Stimulated activated CD4-positive, alpha-beta T cell treated with anti-CD3 and anti-CD28 coated beads, TNF-alpha, amount 100 ng/mL, for 4 hours (primary cell): ENCODE measurements around the gene UBE3D.
"Not testable (repeated sequence)": the region's sequence is repeated elsewhere in the genome, so short reads cannot be mapped to it uniquely, and the experiment has no call there.

Source experiments
- DNase-seq, 3 experiments: peaks; one replicate each; pipeline ENCODE4 v3.0.0-alpha.2; 2020; ENCODE audit warnings: low read depth in 3 of 3

The UBE3D gene

DNA sequence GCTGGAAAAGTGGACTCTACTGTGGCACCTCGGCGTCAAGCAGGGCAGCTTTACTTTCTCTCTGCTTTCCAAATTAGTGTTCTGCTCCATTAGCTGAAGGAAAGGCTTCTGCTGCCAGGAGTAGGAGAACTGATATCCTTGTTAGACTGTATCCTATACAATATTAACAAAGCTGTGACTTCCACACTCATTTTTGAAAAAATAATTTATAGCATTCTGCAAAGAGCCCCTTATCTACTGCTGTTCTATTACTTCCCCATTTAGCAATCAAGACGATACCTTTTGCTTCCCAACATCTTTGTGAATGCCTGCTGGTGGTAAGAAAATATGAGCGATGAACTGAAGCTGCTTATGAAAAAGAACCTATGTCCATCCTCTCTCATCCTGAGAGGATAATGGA, 151.1 kb downstream of the UBE3D start:
- no peak for DNase-seq

DNA sequence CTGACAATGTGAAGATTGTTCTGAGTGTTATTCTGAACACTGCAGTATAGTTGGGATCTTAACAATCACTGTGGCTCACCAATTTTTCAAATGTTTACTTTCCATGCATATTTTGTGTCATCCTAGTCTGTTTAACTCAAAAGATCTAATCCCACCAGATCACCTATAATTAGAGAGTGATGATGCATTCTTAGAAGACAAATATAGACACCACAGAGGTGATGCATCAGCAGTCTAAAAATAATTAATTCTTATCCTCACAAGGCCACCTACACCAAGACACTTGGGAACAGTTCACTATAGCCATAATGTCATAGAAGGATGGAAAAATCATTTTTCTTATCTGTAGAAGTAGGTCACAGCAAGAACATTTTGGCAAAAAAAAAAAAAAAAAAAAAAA, 154.8 kb downstream of the UBE3D start:
- no peak for DNase-seq

DNA sequence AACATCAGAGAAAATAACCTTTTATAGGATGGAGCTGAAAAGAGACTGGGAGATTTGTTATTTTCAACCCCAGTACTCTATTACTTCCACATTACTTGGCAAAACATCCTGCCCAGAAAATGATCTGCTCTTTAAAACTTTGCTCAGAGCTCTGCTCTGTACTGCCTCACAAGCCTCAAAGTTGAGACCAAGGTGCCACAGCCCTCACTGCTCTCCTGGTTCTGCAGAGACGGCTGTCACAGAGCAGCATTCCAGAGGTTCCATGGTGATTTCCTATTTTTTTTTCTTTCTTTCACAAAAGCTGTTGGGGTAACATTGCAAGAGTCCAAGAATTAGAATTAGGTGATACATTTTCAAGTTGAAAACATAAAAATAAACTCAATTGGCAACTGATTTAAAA, 155.2 kb downstream of the UBE3D start:
- DNase-seq: no peak

DNA sequence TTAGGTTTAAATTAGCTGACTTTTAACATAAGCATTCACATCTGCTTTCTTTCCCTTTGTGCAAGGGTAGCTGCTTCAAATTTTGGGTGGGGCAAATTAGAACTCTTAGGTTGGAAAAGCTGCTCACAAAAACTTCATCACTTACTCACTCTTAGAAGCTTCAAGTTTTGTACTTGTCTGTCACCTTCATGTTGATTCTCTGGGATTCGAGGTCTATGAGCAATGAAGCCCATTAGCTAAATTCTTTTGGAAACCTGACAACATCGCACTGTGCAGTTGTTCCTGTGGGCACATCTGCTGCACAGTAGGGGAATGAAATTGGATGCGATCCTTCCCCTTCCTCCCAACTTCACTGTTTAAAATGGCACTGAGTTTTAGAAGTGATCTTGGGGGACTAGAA, 156.1 kb downstream of the UBE3D start:
- no peak for DNase-seq

DNA sequence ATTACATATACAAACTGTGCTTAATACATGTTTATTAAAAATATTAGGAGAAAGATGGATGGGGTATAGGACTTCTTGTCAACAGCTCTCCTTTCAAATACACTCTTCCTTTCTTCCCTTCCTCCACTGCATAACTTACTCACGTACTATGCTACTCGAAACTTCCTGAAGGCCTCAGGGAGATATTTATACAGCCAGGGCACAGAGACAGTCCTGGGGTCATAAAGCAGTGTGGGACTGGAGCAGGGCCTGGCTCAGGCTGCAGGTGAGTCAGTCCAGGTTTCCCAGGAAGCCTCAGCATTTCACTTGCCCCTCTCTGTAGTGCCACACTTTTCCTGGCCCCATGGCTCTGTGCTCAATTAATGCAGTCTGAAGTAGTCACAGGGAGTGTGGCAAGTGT, 157.0 kb downstream of the UBE3D start:
- no peak for DNase-seq

DNA sequence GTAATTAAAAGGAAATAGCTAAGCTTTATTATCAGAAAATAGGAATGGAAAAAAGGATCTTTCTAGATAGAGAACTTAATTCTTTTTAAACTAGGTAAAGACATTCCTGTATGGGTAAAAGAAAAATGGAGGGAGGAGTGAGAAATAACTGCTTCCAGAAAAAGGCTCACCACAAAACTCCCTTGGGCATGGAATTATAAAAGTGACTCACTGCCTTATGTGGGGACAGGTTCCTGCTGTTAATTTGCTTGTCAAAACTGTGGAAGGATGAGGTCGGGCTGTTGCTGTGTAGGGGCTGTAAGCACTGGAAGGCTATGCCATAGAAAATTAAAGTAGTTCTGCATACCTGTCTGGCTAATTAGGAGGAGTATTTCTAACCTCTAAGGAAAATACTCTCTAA, 158.7 kb downstream of the UBE3D start:
- no peak for DNase-seq

DNA sequence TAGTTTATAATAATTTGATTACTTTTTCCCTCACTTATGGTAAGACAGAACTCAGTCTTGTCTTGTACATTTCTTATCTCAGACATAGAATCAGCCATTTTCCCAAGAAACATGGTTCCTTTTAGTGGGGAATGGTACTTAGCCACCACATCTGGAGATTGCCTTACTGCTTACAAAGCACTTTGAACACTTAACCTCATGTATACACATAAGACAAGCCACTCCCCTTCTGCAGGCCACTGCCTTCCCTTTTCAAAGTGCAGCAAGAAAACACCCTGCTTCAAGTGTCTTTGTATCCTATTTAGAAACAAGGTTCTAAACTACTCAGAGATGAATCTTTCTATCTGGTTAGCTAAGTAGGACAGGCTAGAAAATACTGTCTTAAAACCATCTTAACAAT, 159.2 kb downstream of the UBE3D start:
- DNase-seq: no peak

DNA sequence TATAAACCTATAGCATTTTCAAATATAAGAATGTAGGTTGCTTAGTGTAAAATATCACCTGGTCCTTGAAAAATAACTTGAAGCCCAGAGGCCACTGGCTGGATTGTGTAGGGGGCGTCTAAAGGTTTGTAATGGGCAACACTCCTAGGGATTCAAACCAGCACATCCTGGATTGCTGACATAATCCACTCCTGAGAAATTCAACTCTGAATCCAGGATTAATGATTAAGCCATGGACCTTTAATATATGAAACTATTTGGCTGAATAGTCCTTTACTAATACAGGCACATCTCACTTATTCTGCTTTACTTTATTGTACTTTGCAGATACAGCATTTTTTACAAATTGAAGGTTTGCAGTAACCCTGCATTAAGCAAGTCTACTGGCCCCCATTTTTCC, 160.8 kb downstream of the UBE3D start:
- no peak for DNase-seq

DNA sequence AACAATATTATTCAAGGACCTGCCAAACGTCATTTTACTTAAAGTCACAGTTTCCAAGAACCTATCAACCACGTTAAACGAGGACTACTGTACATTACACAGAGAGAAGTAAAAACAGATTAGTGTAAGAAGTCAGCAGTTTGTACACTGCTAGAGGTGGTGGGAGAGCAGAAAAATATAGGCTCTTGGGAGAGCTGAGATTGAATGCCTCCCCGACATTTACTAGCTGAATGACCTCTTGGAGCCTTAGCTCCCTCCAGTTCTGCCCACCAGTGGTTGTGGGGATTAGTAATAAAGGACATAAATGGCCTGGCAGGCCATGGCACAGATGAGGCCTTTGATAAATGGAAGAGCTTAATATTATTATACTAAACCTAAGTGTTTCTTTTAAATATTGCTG, 161.4 kb downstream of the UBE3D start:
- DNase-seq: no peak

DNA sequence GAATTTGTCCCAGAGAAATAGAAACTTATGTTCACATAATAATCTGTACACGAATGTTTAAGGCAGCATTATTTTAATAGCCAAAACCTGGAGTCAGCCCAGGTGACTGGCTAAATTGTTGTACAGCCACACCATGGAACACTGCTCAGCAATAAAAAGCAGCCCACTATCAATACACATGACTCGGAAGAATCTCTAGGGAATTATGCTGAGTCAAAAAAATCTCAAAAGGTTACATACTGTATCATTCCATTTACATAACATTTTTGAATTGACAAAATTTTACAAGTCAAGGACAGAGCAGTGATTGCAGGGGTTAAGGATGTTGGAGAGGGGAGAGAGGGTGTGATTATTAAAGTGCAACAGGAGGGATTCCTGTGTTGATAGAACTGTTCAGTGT, 163.4 kb downstream of the UBE3D start:
- no peak for DNase-seq

DNA sequence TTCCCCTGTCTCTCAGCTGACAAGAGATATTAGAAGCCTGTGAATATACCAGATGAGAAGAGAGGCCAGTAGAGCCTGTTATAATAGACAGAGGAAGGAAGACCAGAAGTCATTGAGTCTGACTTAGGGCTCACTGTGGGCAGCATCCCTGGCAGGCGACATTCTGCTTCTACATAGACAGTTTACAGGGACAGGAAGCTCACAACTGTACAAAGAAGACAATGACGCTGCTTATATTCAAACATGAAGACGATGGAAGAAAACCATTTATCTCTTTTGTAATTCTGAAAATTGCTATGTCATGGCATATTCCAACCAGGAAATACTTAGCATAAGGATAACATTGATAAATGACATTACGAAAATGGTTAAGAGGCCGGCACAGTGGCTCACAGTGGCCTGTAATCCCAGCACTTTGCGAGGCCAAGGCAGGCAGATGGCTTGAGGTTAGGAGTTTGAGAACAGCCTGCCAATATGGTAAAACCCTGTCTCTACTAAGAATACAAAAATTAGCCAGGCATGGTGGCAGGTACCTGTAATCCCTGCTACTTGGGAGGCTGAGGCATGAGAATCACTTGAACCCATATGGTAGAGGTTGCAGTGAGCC, 170.9 kb downstream of the UBE3D start:
- DNase-seq: no peak

DNA sequence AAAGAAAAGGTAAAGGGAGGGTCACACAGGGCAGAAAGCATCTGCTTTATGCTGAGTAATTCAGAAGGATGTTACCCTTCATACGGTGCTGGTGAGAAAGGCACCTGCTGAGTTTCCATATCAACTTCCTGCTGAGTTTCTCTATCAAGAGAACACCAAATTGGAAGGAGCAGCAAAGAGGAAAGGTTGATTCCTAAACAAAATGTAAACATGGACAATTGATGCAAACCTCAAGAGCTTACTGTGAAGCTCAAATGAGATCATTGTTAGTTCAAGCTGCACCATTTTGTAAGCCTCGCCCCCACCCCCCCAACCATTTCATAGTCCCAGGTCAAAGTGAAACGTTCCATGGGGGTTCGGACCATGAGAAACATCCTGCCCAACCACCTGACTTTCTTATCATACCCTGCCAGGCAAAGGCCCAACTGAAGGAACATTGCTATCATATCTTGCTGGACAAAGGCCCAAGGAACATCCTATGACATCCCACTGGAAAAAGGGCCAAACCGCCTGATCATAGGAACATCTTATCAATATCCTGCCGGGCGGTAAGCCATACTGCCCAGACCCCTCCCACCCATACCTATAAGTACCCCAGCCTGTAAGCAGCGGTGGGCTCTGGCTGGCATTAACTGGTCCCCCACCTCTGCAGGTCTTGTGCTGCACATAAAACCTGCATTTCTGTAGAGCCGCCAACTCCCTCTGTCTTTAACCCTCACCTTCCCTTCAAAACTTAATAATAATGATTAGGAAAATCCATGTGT, 171.6 kb downstream of the UBE3D start:
- DNase-seq: no peak

DNA sequence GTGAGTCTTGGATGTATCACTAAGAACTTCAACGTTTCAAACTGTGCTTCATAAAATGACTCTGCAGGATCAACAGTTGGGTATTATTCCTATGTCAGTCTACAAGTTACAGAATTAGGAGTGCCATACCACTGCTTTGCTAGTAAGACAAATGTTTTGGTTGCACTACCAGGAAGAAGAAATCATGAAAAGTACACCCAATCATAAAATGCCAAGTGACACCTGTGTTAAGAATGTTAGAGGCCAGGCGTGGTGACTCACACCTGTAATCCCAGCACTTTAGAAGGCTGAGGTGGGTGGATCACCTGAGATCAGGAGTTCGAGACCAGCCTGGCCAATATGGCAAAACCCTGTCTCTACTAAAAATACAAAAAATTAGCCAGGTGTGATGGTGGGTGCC, 174.1 kb downstream of the UBE3D start:
- DNase-seq: not testable (repeated sequence)

DNA sequence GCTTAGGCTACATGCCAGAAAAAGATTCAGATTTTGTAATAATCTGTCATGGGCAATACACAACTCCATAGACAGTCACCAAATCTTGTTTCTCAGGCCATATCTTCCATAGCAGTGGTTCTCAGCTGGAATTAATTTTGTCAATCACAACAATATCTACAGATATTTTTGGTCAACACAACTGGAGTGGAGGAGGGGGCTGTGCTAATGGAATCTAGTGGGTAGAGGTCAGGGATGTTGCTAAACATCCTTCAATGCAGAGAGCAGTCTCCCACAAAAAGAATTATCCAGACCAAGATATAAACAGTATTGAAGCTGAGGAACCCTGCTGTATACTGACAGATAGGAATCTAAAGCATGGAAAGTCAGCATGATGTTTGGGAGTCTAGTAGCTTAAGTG, 174.6 kb downstream of the UBE3D start:
- no peak for DNase-seq

DNA sequence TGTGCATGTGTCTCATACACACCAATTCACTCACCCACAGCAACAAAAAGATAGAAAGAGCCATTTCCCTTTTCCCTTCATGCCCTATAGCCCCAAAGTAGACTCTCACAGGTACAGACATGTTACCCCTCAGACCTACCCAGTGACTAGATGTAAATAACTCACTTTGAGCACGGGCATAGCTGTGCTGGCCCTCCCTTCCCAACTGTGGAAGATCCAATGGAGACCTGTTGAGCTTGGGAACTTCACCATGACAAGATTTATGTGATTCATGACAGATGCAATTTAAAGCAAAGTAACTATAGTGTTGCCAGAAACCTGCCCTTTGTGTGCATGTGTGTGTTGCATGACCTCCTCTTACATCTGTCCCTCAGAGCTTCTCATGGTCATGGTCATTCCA, 175.4 kb downstream of the UBE3D start:
- no peak for DNase-seq

DNA sequence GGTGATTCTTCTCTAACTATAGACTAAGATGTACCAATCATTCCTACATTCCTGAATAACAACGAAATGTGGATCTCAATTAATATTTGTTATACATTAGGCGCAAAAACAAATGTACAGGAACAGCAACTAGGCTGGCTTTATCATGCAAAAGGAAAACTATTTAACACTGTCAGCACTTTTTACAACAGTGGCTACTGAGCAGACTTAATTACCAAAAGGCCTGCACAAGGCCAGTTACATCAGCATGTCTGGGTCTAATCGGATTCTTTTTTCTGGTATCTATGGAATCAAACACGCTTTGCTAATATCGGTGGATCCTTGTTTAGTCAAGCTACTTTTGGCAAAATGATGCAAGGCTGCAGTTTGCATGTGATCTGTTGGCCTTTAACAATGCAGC, 176.5 kb downstream of the UBE3D start:
- DNase-seq: no peak

DNA sequence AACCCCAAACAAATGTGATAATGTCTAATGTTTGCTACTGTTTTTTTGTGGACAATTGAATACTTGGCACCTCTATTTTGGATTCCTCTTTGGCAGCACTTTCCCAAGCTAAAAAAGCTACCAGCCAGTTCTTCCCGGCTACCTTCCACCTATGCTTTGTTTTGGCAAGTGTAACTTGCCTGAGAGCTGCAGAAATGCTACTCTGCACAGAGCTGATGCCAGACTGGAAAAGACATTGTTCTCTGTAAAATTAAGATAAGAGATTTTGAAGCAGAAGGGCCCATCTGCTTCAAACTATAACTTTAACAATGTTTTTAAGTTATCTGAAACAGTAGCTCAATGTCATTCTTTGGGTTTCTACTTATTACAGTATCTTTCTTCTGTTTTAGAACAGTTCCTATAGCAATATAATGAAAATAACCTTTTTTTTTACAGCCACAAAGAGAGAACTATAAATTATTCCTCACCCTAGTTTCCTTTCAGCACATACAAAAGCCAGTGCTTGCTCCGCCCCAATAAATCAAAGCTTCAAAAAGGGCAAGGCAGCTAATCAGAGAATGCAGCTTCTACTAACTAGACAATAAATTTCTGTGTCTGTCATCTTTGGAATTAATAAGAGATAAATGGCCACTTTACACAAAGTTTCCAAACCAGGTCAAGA, 183.1 kb downstream of the UBE3D start:
- no peak for DNase-seq

DNA sequence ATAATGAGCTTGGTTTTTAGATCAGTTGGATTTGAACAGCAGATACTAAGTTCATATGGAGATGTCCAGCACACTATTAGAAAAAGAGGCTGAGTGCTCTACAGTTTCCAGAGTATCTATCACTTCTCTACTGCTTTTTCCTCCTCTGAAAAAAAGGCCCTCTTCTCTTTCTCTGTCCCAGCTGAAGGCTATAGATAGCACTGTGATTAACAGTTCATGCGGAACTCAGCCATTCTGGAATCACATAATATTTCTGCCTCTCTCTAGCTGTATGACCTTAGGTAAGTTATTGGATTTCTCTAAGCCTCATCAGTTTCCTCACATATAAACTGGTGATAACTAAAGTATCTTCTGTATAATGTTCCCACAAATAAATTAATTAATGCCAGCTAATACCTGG, 184.1 kb downstream of the UBE3D start:
- no peak for DNase-seq

DNA sequence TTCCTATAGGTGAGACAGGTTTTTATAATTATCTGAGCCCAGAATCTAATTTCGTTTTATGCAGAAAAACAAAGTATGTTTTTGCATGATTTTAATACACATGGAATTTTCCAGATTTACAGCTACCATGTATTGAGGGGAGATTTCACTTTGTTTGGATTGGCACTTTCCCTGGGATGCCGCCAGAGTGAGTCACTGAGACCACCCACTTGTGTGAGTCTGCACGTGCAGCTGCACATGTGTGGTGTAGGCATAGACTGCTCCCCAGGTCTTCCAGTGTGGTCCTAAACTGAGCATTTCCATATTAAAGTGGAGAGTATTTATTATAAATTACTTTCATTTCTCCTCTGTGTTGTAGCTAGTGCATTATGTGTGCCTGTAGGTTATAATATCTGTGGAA, 186.8 kb downstream of the UBE3D start:
- no peak for DNase-seq

DNA sequence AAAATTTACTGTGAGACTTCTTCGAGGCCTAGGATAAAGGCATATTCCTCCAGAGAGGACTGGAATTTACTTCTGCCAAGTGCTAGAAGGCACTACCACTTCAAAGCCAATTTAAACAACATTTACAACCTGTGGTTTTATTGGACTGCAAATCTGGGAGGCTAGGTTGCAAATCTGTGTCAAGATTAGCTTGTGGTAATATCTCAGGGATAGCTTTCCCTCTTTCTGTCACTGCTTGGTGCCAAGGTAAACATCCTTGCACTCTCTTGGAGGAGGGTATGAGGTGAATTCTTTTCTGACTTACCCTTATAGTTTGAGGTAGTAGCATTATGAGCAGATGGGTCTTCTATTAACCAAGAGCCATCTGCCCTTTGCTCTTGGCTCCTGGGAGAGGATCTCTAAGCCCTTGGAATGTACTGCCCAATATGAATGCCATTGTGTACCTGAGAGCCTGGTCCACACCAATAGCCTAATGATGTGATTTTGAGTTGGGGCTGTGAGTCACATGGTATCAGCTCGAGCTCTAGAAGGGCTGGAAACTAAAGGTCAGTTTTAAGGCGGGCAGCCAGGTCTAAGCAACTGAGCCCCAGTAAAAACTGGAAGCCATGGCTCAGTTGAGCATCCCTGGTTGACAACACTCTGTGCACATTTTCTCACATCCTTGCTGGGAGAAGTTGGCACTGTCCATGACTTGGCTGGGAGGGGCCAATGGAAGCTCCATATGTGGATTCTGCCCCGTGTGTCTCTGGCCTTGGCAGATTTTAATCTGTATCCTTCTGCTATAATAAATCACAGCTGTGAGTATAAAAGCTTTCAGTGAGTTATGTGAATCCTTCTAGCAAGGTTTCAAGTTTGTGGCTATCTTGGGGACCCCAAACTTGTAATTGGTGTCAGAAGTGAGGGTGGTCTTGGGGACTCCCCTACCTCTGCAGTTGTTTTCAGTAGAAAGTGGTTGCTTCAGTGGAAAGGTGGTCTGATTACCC, 188.1 kb downstream of the UBE3D start:
- no peak for DNase-seq

DNA sequence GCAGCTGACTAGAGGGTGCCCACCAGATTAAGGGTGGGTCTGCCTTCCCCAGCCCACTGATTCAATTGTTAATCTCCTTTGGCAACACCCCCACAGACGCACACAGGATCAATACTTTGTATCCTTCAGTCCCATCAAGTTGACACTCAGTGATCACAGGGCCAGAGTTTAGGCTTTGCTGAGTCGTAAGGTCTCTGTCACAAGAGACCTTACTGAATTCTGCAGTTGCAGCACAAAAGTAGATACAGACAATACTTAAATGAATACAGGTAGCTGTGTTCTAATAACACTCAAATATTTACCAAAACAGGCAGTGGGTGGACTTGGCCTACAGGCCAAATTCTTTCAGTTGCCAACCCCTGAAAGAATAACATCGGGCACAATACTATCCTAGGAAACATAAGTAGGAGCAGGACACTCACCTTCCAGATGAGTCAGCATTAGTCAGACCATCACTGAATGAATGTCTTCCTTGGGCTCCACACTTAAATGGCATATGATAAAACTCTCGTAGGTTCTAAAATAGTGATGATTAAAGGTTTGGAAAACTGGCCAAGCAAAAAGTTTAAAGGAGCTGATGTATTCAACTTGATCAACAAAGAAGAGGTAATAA, 190.0 kb downstream of the UBE3D start:
- no peak for DNase-seq

DNA sequence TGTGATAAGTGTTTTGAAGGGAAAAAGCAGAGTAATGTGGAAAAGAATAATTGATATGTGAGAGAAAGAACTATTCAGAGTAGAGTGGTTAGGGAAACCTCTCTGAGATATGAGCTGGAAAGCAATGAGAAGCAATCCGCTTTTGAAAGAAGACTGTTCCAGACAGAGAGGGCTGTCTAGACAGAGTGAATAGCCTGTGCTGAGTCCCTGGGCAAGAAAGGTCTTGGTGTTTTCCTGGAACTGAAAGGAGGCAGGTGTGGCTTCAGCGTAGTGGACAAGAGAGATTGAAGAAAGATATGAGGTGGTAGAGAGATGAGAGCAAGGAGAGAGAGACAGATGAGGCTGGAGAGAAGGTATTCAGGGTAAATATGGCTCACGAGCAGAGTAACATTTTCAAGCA, 190.8 kb downstream of the UBE3D start:
- no peak for DNase-seq
